SK-N-SH (cell line): ENCODE results near the gene DMD. TPM values are rescaled to one million over a fixed set of nuclear protein-coding genes. Genes with fewer than 3 reads are reported as not detected.

ENCODE experiments used
- CTCF ChIA-PET: fragments of 300-600, 350-600 bp; formaldehyde crosslinking; extraction: SDS; loops from one replicate; lab custom pipeline; 2021; lab: Yijun Ruan, JAX
- POLR2A ChIA-PET: fragments of 350-600 bp; sonication (Branson Sonifier 250); formaldehyde crosslinking; extraction: SDS; loops from one replicate; lab custom pipeline; 2020; ENCODE audit warnings: antibody characterized with exemption, inconsistent platforms; lab: Yijun Ruan, JAX
- DNase-seq: peaks from one replicate; pipeline ENCODE4 v3.0.0; 2012
- H2AFZ ChIP-seq: fragments of 200-600 bp; sonication (generic); 2 replicates; pipeline ENCODE4 v1.8.1; 2016; ENCODE audit warnings: antibody characterized with exemption, mild to moderate bottlenecking, low read depth
- H3F3A ChIP-seq: fragments of 200-600 bp; sonication (generic); replicated peaks from 2 replicates; pipeline ENCODE3; 2016; ENCODE audit warnings: antibody characterized with exemption, mild to moderate bottlenecking; ENCODE audit not compliant: insufficient read depth
- H3K27ac ChIP-seq, 2 experiments: fragments of 200-500 bp in 1 of 2; fragments of 200-600 bp in 1 of 2; sonication (Bioruptor generic) in 1 of 2; sonication (generic), shearing (Covaris generic) in 1 of 2; 2 replicates each; pipeline versions ENCODE4 v1.5.1 to v1.6.1; 2014 to 2016; ENCODE audit warnings: low read depth in 2 of 2, inconsistent platforms in 1 of 2, low read length in 1 of 2, mild to moderate bottlenecking in 1 of 2, mixed read lengths in 1 of 2
- H3K27me3 ChIP-seq: fragments of 200-600 bp; sonication (generic), shearing (Covaris generic); 2 replicates; pipeline ENCODE4 v1.6.1; 2016; ENCODE audit warnings: mixed run types; ENCODE audit not compliant: insufficient read depth
- H3K36me3 ChIP-seq, 2 experiments: fragments of 200-500 bp in 1 of 2; fragments of 200-600 bp in 1 of 2; sonication (Bioruptor generic) in 1 of 2; sonication (generic) in 1 of 2; replicated peaks in 1 of 2; 2 replicates each; pipeline versions ENCODE3 to v1.5.1; 2014 to 2016; ENCODE audit warnings: low read length in 1 of 2, mild to moderate bottlenecking in 1 of 2; ENCODE audit not compliant: insufficient read depth in 2 of 2, control insufficient read depth in 1 of 2
- H3K4me1 ChIP-seq, 2 experiments: fragments of 200-500 bp in 1 of 2; fragments of 200-600 bp in 1 of 2; sonication (Bioruptor generic) in 1 of 2; sonication (generic), shearing (Covaris generic) in 1 of 2; 2 replicates each; pipeline versions ENCODE4 v1.5.1 to v1.6.1; 2014 to 2016; ENCODE audit warnings: low read depth in 1 of 2, low read length in 1 of 2, mixed run types in 1 of 2; ENCODE audit not compliant: insufficient read depth in 2 of 2, control insufficient read depth in 1 of 2
- H3K4me2 ChIP-seq: fragments of 200-600 bp; sonication (generic), shearing (Covaris generic); 2 replicates; pipeline ENCODE4 v1.6.1; 2017; ENCODE audit warnings: mixed run types
- H3K4me3 ChIP-seq, 2 experiments: fragments of 200-500 bp in 1 of 2; fragments of 200-600 bp in 1 of 2; sonication (Bioruptor generic) in 1 of 2; sonication (generic), shearing (Covaris generic) in 1 of 2; 2 replicates each; pipeline versions ENCODE4 v1.5.1 to v1.8.1; 2014 to 2016; ENCODE audit warnings: low read depth in 2 of 2, inconsistent platforms in 1 of 2, low read length in 1 of 2, mild to moderate bottlenecking in 1 of 2, mixed read lengths in 1 of 2, moderate library complexity in 1 of 2
- H3K79me2 ChIP-seq: fragments of 200-600 bp; sonication (generic); 2 replicates; pipeline ENCODE4 v1.8.1; 2017; ENCODE audit warnings: mild to moderate bottlenecking; ENCODE audit not compliant: insufficient read depth
- H3K9ac ChIP-seq: fragments of 200-600 bp; sonication (generic); 2 replicates; pipeline ENCODE4 v1.6.1; 2017; ENCODE audit warnings: mixed run types
- H3K9me2 ChIP-seq: fragments of 200-600 bp; sonication (generic); 2 replicates; pipeline ENCODE4 v1.6.1; 2017; ENCODE audit warnings: mixed run types
- H3K9me3 ChIP-seq: fragments of 200-600 bp; sonication (generic); 2 replicates; pipeline ENCODE4 v1.6.1; 2017; ENCODE audit warnings: mixed run types, mild to moderate bottlenecking, moderate library complexity
- H4K20me1 ChIP-seq: fragments of 200-600 bp; sonication (generic); 2 replicates; pipeline ENCODE4 v1.6.1; 2017; ENCODE audit warnings: mild to moderate bottlenecking, mixed run types; ENCODE audit not compliant: insufficient read depth
- CTCF ChIP-seq: fragments of 200-600 bp; sonication (generic); IDR thresholded peaks from 2 replicates; pipeline ENCODE4 v1.6.1; 2017; ENCODE audit warnings: antibody characterized with exemption, mild to moderate bottlenecking, moderate library complexity
- EP300 ChIP-seq, 2 experiments: IDR thresholded peaks; 2 replicates each; pipeline versions ENCODE4 v1.4.0 to v1.6.1; 2012; ENCODE audit warnings: borderline replicate concordance in 1 of 2, low read depth in 1 of 2, low read length in 1 of 2
- FOXM1 ChIP-seq: IDR thresholded peaks from 2 replicates; pipeline ENCODE4 v1.4.0; 2012; ENCODE audit warnings: low read depth, mild to moderate bottlenecking
- GABPA ChIP-seq: IDR thresholded peaks from 2 replicates; pipeline ENCODE4 v1.4.0; 2012; ENCODE audit warnings: low read depth, mild to moderate bottlenecking
- GATA2 ChIP-seq: sonication (generic); formaldehyde crosslinking; IDR thresholded peaks from 2 replicates; pipeline ENCODE4 v1.5.0; 2020; ENCODE audit warnings: mild to moderate bottlenecking, missing genetic modification reagents
- IRF3 ChIP-seq: fragments of 150-350 bp; IDR thresholded peaks from 2 replicates; pipeline ENCODE4 v1.6.1; 2016; ENCODE audit warnings: mild to moderate bottlenecking, low read depth, low read length
- MEF2A ChIP-seq: IDR thresholded peaks from 2 replicates; pipeline ENCODE4 v1.4.0; 2012; ENCODE audit warnings: low read depth, borderline replicate concordance
- MXI1 ChIP-seq: IDR thresholded peaks from 2 replicates; pipeline ENCODE4 v1.6.1; 2012; ENCODE audit warnings: mild to moderate bottlenecking, low read depth, low read length, improper control_type of control experiment
- NRF1 ChIP-seq: IDR thresholded peaks from 2 replicates; pipeline ENCODE4 v1.6.1; 2012; ENCODE audit warnings: low read depth, mild to moderate bottlenecking, low read length
- POLR2AphosphoS5 ChIP-seq: IDR thresholded peaks from 2 replicates; pipeline ENCODE4 v1.6.1; 2012; ENCODE audit warnings: low read depth, low read length
- RAD21 ChIP-seq: IDR thresholded peaks from 2 replicates; pipeline ENCODE4 v1.6.1; 2012; ENCODE audit warnings: mild to moderate bottlenecking, low read length
- RFX5 ChIP-seq: IDR thresholded peaks from 2 replicates; pipeline ENCODE4 v1.6.1; 2012; ENCODE audit warnings: mild to moderate bottlenecking, improper control_type of control experiment, low read length
- RXRA ChIP-seq: IDR thresholded peaks from 2 replicates; pipeline ENCODE4 v1.4.0; 2012; ENCODE audit warnings: low read depth, mild to moderate bottlenecking, borderline replicate concordance
- TAF1 ChIP-seq: IDR thresholded peaks from 2 replicates; pipeline ENCODE4 v1.6.1; 2012; ENCODE audit warnings: low read depth, mild to moderate bottlenecking, low read length, moderate library complexity, borderline replicate concordance
- USF1 ChIP-seq: IDR thresholded peaks from 2 replicates; pipeline ENCODE4 v1.4.0; 2012; ENCODE audit warnings: low read depth, borderline replicate concordance
- USF2 ChIP-seq: fragments of 150-350 bp; IDR thresholded peaks from 2 replicates; pipeline ENCODE4 v1.6.1; 2017; ENCODE audit warnings: antibody characterized with exemption, low read length, low read depth, borderline replicate concordance
- ZBTB33 ChIP-seq: IDR thresholded peaks from 2 replicates; pipeline ENCODE4 v1.4.0; 2012; ENCODE audit warnings: low read depth, borderline replicate concordance
- WGBS: methylation state at CpG from one replicate; pipeline ENCODE4 v1.1.6; 2017; ENCODE audit warnings: low lambda C conversion rate; 5-methylcytosine and 5-hydroxymethylcytosine counted together
- polyA plus RNA-seq, 3 experiments: library from polyadenylated mRNA; depleted of rRNA; stranded (reverse); fragments of >200 nt; gene quantifications; 2 replicates each; pipeline ENCODE4 v1.2.3, GENCODE V29; 2012

Gene DMD
- polyA plus RNA-seq, 1 of the 3 experiments (the other 2 are of a cell fraction), result 3.9 TPM

GRCh38 chrX:33218819-33219218 is 7.5 kb upstream of the DMD start (continued):
- TF ChIP-seq ZBTB33, result no peak
- TF ChIP-seq, all 33 proteins: peak for 0

GRCh38 chrX:33210156-33210555 is 1.2 kb downstream of the DMD start:
- H3K27ac ChIP-seq, result no peak overlapping the region
- ChIA-PET CTCF (no interaction called here), POLR2A (no interaction called here)
- no peak overlapping the region for H2AFZ ChIP-seq
- no peaks in the 10 kb centered on the region for H3K9me2 ChIP-seq
- DNase-seq, result no peak
- H3K4me2 ChIP-seq, result no peak overlapping the region
- WGBS, result 17% methylated on average over 2 of the region's 2 CpGs
- H3F3A ChIP-seq, result no peaks in the 10 kb centered on the region
- H4K20me1 ChIP-seq, result no peaks in the 10 kb centered on the region
- TF ChIP-seq TAF1, result no peak
- no peak for TF ChIP-seq RXRA
- TF ChIP-seq MEF2A, result no peak
- TF ChIP-seq MXI1, result no peak
- TF ChIP-seq POLR2AphosphoS5, result no peak
- TF ChIP-seq CTCF, result no peak
- no peak for TF ChIP-seq GABPA
- TF ChIP-seq RFX5, result no peak
- no peak for TF ChIP-seq NRF1
- TF ChIP-seq IRF3, result no peak
- no peak for TF ChIP-seq EP300 (IDR thresholded peaks at IDR 0.05; ENCODE audit: borderline replicate concordance in 1 of 2, low read depth in 1 of 2, low read length in 1 of 2)
- no peak for TF ChIP-seq RAD21
- no peak for TF ChIP-seq USF1
- no peak for TF ChIP-seq FOXM1
- TF ChIP-seq USF2, result no peak
- TF ChIP-seq GATA2 (CRISPR knock-in tag), result no peak
- H3K9ac ChIP-seq, result no peak overlapping the region
- H3K4me3 ChIP-seq, result no peak overlapping the region
- no peaks in the 10 kb centered on the region for H3K9me3 ChIP-seq
- H3K79me2 ChIP-seq, result no peaks in the 10 kb centered on the region
- no peaks in the 10 kb centered on the region; the same call in 1 of the 2 replicates for H3K27me3 ChIP-seq
- H3K36me3 ChIP-seq, result no peaks in the 10 kb centered on the region
- H3K4me1 ChIP-seq, result no peaks in the 10 kb centered on the region
